DMS153 treated with DMSO at 0.1 percent for 48 hours (cell line): ENCODE data around the gene CCR5AS.

Experiments used
- DNase-seq: peaks from one replicate; lab custom pipeline; 2025; ENCODE audit not compliant: unreplicated experiment; lab: John Stamatoyannopoulos, UW

The CCR5AS gene

DNA sequence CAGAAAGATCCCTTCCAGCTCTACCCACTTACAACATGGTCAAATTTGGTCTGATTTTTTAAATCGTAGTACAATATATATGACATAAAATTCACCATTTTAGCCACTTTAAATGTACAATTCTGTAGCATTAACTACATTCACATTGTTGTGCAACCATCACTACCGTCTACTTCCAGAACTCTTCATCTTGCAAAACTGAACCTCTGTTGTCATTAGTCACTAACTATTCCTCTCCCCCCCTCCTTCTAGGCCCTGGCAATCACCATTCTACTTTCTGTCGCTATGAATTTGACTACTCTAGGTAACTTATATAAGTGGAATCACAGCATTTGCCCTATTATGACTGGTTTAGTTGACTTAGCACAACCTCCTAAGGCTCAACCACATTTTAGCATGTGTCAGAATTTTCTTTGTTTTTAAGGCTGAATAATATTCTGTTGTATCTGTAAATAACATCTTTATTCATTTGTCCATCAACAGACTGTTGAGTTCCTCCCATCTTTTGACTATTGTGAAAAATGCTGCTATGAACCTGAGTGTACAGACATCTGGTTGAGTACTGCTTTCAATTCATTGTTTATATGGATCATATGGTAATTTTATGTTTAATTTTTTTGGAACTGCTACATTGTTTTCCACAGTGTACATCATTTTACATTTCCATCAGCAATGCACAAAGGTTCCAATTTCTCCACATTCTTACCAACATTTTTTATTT lies 88.5 kb downstream of the CCR5AS start:
- DNase-seq = no peak

DNA sequence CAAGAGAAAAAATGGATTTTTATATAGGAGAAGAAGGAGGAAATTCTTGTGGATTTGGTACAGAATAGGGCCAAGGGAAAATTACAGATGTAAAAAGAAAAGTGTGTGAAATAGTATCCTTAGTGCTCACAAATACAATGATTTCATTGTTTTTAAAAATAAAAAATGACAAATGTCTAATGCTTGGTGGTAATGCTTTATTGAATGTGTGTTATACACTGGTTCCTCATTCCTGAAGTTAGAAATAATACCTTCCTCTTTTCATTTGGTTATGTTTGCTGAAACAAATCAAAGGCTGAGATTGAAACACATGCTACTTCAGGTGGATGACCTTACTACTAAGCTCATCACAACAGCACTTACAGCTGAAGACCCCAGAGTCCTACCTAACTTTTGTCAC lies 90.7 kb downstream of the CCR5AS start:
- no peak for DNase-seq

DNA sequence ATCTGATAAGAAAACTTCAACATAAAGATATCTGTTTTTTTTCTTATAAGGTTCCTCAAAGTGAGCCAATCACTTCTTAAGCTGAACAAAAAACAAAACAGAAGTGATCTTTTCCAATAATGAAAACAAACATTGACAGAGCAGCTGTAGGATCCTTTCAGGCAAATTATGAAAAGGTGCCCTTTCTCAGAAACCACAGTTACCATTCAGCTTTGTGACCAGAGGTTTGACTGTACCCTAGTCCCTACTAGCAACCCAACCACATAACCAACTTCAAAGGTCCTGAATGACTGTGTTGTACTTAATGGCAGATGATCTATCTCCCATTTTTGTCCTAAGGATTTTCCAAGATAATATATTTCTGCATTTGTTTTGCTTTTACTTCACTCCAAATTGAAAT lies 92.3 kb downstream of the CCR5AS start:
- DNase-seq = no peak
